GM23338 (cell line): Measurements from ENCODE around the gene UPK1A. TPM values are rescaled to one million over a fixed set of nuclear protein-coding genes. Genes with fewer than 3 reads are reported as not detected.

Source experiments
- ATAC-seq: fragments of 200-7000 bp; cut with Tn5 transposase; 3 replicates; pipeline ENCODE4 v1.9.1; 2020
- DNase-seq: peaks from one replicate; pipeline ENCODE4 v3.0.0-alpha.2; 2015; ENCODE audit warnings: low spot score
- H2AFZ ChIP-seq: fragments of 200-600 bp; sonication (generic); 2 replicates; pipeline ENCODE4 v1.8.0; 2016; ENCODE audit warnings: antibody characterized with exemption, mild to moderate bottlenecking, moderate library complexity
- H3F3A ChIP-seq: fragments of 200-600 bp; sonication (generic); replicated peaks from 2 replicates; pipeline ENCODE4 v1.8.0; 2017; ENCODE audit warnings: antibody characterized with exemption, mixed run types, low read depth
- H3K27ac ChIP-seq: fragments of 200-600 bp; sonication (generic); 2 replicates; pipeline ENCODE4 v1.6.1; 2016; ENCODE audit warnings: low read depth
- H3K27me3 ChIP-seq: fragments of 200-600 bp; sonication (generic); 2 replicates; pipeline ENCODE4 v1.8.0; 2016; ENCODE audit warnings: mild to moderate bottlenecking, mixed run types, moderate library complexity; ENCODE audit not compliant: insufficient read depth
- H3K36me3 ChIP-seq: fragments of 200-600 bp; sonication (generic); 2 replicates; pipeline ENCODE4 v1.8.0; 2016; ENCODE audit warnings: mild to moderate bottlenecking; ENCODE audit not compliant: insufficient read depth
- H3K4me1 ChIP-seq: fragments of 200-600 bp; sonication (generic); 2 replicates; pipeline ENCODE4 v1.8.0; 2016; ENCODE audit warnings: mild to moderate bottlenecking, moderate library complexity; ENCODE audit not compliant: insufficient read depth
- H3K4me2 ChIP-seq: fragments of 200-600 bp; sonication (generic); 2 replicates; pipeline ENCODE4 v1.7.1; 2017; ENCODE audit warnings: mixed run types
- H3K4me3 ChIP-seq: fragments of 200-600 bp; sonication (generic); 2 replicates; pipeline ENCODE4 v1.6.1; 2016; ENCODE audit warnings: mixed run types
- H3K79me2 ChIP-seq: fragments of 200-600 bp; sonication (generic); replicated peaks from 2 replicates; pipeline ENCODE4 v1.8.0; 2017; ENCODE audit warnings: mild to moderate bottlenecking; ENCODE audit not compliant: insufficient read depth
- H3K9me2 ChIP-seq: fragments of 200-600 bp; sonication (generic); 2 replicates; pipeline ENCODE4 v1.8.0; 2017; ENCODE audit not compliant: insufficient read depth
- H4K20me1 ChIP-seq: fragments of 200-600 bp; sonication (generic); replicated peaks from 2 replicates; pipeline ENCODE4 v1.8.0; 2017; ENCODE audit warnings: mild to moderate bottlenecking; ENCODE audit not compliant: insufficient read depth
- H3K27ac Mint-ChIP-seq: 2 replicates; pipeline ENCODE4 v1.8.0; 2020; ENCODE audit warnings: inconsistent platforms, mild to moderate bottlenecking, moderate library complexity, mixed read lengths
- H3K27me3 Mint-ChIP-seq: 3 replicates; pipeline ENCODE4 v1.8.0; 2022; ENCODE audit warnings: low read depth, mild to moderate bottlenecking, moderate library complexity, mixed read lengths, inconsistent platforms; ENCODE audit not compliant: insufficient read depth, poor library complexity
- H3K36me3 Mint-ChIP-seq: 3 replicates; pipeline ENCODE4 v1.8.0; 2021; ENCODE audit warnings: low read depth, mild to moderate bottlenecking, inconsistent platforms, moderate library complexity, mixed read lengths
- H3K4me1 Mint-ChIP-seq: 3 replicates; pipeline ENCODE4 v1.8.0; 2020; ENCODE audit warnings: mild to moderate bottlenecking, inconsistent platforms, mixed read lengths
- H3K4me3 Mint-ChIP-seq: 3 replicates; pipeline ENCODE4 v1.8.0; 2021; ENCODE audit warnings: moderate library complexity, mild to moderate bottlenecking, inconsistent platforms, mixed read lengths
- H3K9me3 Mint-ChIP-seq: 3 replicates; pipeline ENCODE4 v1.8.0; 2020; ENCODE audit warnings: moderate library complexity, mild to moderate bottlenecking, inconsistent platforms, mixed read lengths
- CREB1 ChIP-seq: fragments of 250-450 bp; sonication (Bioruptor Pico); IDR thresholded peaks from 2 replicates; pipeline ENCODE4 v1.5.0; 2020; ENCODE audit warnings: low read depth, mild to moderate bottlenecking, moderate library complexity
- JUNB ChIP-seq: IDR thresholded peaks from one replicate; pipeline ENCODE4 v1.6.1; 2016; ENCODE audit warnings: antibody characterized with exemption; ENCODE audit not compliant: unreplicated experiment
- NANOG ChIP-seq: IDR thresholded peaks from 2 replicates; pipeline ENCODE4 v1.6.1; 2016; ENCODE audit warnings: antibody characterized with exemption, borderline replicate concordance
- POLR2AphosphoS5 ChIP-seq: IDR thresholded peaks from 2 replicates; pipeline ENCODE4 v1.6.1; 2016; ENCODE audit warnings: antibody characterized with exemption, low read depth
- STAT1 ChIP-seq: IDR thresholded peaks from one replicate; pipeline ENCODE4 v1.6.1; 2016; ENCODE audit warnings: antibody characterized with exemption; ENCODE audit not compliant: unreplicated experiment
- ZNF114 ChIP-seq: fragments of 250-450 bp; sonication (Bioruptor Pico); IDR thresholded peaks from 2 replicates; pipeline ENCODE4 v1.5.0; 2020; ENCODE audit warnings: mild to moderate bottlenecking, moderate library complexity
- ZNF331 ChIP-seq: fragments of 250-450 bp; sonication (Bioruptor Pico); IDR thresholded peaks from 2 replicates; pipeline ENCODE4 v1.5.0; 2020; ENCODE audit warnings: low read depth, mild to moderate bottlenecking, moderate library complexity
- polyA plus RNA-seq: library from polyadenylated mRNA; unstranded; fragments of >200 nt; fragmentation: Nextera tagmentation; extraction: Ambion mirVana; gene quantifications from 2 replicates; pipeline ENCODE4 v1.2.1, GENCODE V29; 2016
- total RNA-seq: library from RNA; depleted of rRNA; stranded (reverse); fragments of >200 nt; shearing (Covaris generic); gene quantifications from 2 replicates; pipeline ENCODE4 v1.2.3, GENCODE V29; 2014
- TF ChIP-seq, protein P1 (sequence below), 2 experiments: fragments of 200-600 bp in 1 of 2; sonication (generic) in 1 of 2; conservative IDR thresholded peaks; 2 replicates each; pipeline versions ENCODE4 v1.5.1 to v1.6.1; 2016 to 2017; ENCODE audit warnings: antibody characterized with exemption in 2 of 2, low read depth in 2 of 2, mild to moderate bottlenecking in 2 of 2, moderate library complexity in 1 of 2
- TF ChIP-seq, protein P2 (sequence below): IDR thresholded peaks from one replicate; pipeline ENCODE4 v1.6.1; 2018; ENCODE audit warnings: antibody characterized with exemption; ENCODE audit not compliant: unreplicated experiment
- TF ChIP-seq, protein P3 (sequence below): IDR thresholded peaks from 2 replicates; pipeline ENCODE4 v1.6.1; 2016; ENCODE audit warnings: antibody characterized with exemption

UPK1A gene
- total and polyA plus RNA-seq, 2 experiments from 2014 or later: 0.42 to 1.5 TPM

DNA sequence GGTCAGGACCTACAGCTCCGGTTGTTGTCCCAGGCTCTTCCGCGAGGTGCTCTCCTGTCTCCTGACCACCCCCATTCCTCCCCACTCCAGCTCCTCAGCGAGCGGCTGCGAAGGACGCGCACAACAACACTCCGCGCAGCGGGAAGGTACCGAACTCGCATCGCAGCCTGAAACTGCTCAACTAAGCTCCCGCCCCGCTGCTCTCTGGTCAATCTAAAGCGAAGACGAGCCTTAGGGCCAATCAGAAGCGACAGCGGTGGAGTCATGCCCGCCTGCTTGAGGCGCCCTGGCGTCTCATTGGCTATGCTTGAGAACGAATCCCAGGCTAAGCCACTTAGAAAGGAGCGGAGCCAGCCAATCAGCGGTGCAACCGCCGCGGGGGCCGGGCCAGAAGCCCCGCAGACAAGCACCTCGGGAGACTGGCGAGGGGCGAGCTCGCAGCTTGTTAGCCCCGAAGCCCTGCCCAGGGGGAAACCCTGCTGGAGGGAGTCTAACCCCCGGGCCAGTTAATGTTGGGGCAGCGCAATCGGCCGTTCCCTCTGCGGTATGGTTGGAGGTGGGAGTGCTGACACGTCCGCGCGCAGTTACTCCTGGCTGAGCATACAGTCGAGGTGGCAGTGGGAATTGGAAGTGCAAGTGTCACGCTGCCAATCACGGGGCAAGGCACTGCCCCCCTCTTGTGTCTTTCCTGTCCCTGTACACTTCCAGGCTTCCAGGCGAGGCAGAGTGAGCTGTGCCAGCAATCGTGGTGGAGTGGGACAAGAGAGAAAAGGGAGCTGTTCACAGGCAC, 36.1 kb downstream of the UPK1A start:
- peaks cover 6% of the 10 kb centered on the region; the same call in 2 of the 3 replicates for H3K9me3 Mint-ChIP-seq
- Histone ChIP-seq H4K20me1 (no peaks in the 10 kb centered on the region), H3K4me3 (peak overlapping the region; percentile 75), H3K9me2 (no peaks in the 10 kb centered on the region), H3F3A (no peaks in the 10 kb centered on the region), H3K27ac (no peak overlapping the region), H3K36me3 (no peaks in the 10 kb centered on the region), H3K79me2 (no peaks in the 10 kb centered on the region), H2AFZ (peak overlapping the region; percentile 96), H3K4me2 (peak overlapping the region; percentile 83), H3K4me1 (peaks cover 8% of the 10 kb centered on the region; the same call in 1 of the 2 replicates), H3K27me3 (peaks cover 24% of the 10 kb centered on the region)
- H3K36me3 Mint-ChIP-seq: no peaks in the 10 kb centered on the region
- peaks cover 2% of the 10 kb centered on the region; the same call in 1 of the 3 replicates for H3K4me1 Mint-ChIP-seq
- DNase-seq: peak; percentile 100
- ATAC-seq: peak; percentile 94
- H3K4me3 Mint-ChIP-seq: peak overlapping the region; percentile 82
- peak overlapping the region; percentile 93 for H3K27ac Mint-ChIP-seq
- TF ChIP-seq POLR2AphosphoS5 (peak; percentile 75), CREB1 (peak; percentile 70)
- TF ChIP-seq, protein P1, sequence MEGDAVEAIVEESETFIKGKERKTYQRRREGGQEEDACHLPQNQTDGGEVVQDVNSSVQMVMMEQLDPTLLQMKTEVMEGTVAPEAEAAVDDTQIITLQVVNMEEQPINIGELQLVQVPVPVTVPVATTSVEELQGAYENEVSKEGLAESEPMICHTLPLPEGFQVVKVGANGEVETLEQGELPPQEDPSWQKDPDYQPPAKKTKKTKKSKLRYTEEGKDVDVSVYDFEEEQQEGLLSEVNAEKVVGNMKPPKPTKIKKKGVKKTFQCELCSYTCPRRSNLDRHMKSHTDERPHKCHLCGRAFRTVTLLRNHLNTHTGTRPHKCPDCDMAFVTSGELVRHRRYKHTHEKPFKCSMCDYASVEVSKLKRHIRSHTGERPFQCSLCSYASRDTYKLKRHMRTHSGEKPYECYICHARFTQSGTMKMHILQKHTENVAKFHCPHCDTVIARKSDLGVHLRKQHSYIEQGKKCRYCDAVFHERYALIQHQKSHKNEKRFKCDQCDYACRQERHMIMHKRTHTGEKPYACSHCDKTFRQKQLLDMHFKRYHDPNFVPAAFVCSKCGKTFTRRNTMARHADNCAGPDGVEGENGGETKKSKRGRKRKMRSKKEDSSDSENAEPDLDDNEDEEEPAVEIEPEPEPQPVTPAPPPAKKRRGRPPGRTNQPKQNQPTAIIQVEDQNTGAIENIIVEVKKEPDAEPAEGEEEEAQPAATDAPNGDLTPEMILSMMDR (conservative IDR thresholded peaks at IDR 0.05; ENCODE audit: low read depth in 2 of 2): no peak
- peaks cover 31% of the 10 kb centered on the region for H3K27me3 Mint-ChIP-seq

DNA sequence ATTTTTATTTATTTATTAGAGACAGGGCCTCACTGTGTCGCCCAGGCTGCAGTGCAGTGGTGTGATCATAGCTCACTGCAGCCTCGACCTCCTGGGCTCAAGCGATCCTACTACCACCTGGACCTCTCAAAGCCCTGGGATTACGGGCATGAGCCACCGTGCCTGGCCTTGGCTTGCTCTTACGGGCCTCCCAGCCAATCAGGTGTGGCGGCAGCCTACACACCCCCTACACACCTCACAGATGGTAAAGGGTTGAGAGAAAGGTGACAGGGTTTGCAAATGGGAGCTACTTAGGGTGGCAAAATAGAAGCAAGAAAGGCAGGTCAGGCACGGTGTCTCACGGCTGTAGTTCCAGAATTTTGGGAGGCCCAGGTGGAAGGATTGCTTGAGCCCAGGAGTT, 37.0 kb downstream of the UPK1A start:
- no peaks in the 10 kb centered on the region for H4K20me1 ChIP-seq
- Mint-ChIP-seq H3K4me1 (peaks cover 2% of the 10 kb centered on the region; the same call in 1 of the 3 replicates), H3K27ac (no peak overlapping the region), H3K9me3 (peaks cover 6% of the 10 kb centered on the region; the same call in 2 of the 3 replicates), H3K36me3 (no peaks in the 10 kb centered on the region), H3K27me3 (peaks cover 31% of the 10 kb centered on the region), H3K4me3 (no peak overlapping the region; the same call in 2 of the 3 replicates)
- peak overlapping the region; percentile 83 for H3K4me2 ChIP-seq
- peak; percentile 47 for ATAC-seq
- H3K27ac ChIP-seq: no peak overlapping the region
- no peaks in the 10 kb centered on the region for H3F3A ChIP-seq
- peak; percentile 65 for DNase-seq
- peaks cover 24% of the 10 kb centered on the region for H3K27me3 ChIP-seq
- no peak overlapping the region; the same call in 1 of the 2 replicates for H2AFZ ChIP-seq
- H3K36me3 ChIP-seq: no peaks in the 10 kb centered on the region
- H3K9me2 ChIP-seq: no peaks in the 10 kb centered on the region
- H3K79me2 ChIP-seq: no peaks in the 10 kb centered on the region
- H3K4me3 ChIP-seq: peak overlapping the region; percentile 75
- peaks cover 8% of the 10 kb centered on the region; the same call in 1 of the 2 replicates for H3K4me1 ChIP-seq
- TF ChIP-seq, protein P2, sequence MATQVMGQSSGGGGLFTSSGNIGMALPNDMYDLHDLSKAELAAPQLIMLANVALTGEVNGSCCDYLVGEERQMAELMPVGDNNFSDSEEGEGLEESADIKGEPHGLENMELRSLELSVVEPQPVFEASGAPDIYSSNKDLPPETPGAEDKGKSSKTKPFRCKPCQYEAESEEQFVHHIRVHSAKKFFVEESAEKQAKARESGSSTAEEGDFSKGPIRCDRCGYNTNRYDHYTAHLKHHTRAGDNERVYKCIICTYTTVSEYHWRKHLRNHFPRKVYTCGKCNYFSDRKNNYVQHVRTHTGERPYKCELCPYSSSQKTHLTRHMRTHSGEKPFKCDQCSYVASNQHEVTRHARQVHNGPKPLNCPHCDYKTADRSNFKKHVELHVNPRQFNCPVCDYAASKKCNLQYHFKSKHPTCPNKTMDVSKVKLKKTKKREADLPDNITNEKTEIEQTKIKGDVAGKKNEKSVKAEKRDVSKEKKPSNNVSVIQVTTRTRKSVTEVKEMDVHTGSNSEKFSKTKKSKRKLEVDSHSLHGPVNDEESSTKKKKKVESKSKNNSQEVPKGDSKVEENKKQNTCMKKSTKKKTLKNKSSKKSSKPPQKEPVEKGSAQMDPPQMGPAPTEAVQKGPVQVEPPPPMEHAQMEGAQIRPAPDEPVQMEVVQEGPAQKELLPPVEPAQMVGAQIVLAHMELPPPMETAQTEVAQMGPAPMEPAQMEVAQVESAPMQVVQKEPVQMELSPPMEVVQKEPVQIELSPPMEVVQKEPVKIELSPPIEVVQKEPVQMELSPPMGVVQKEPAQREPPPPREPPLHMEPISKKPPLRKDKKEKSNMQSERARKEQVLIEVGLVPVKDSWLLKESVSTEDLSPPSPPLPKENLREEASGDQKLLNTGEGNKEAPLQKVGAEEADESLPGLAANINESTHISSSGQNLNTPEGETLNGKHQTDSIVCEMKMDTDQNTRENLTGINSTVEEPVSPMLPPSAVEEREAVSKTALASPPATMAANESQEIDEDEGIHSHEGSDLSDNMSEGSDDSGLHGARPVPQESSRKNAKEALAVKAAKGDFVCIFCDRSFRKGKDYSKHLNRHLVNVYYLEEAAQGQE: no peak
- no peak for TF ChIP-seq JUNB
- TF ChIP-seq ZNF114 (CRISPR knock-in tag): no peak
- TF ChIP-seq POLR2AphosphoS5: no peak
- TF ChIP-seq STAT1: no peak
- no peak for TF ChIP-seq ZNF331
- TF ChIP-seq NANOG: no peak
- no peak for TF ChIP-seq CREB1
- TF ChIP-seq, protein P3, sequence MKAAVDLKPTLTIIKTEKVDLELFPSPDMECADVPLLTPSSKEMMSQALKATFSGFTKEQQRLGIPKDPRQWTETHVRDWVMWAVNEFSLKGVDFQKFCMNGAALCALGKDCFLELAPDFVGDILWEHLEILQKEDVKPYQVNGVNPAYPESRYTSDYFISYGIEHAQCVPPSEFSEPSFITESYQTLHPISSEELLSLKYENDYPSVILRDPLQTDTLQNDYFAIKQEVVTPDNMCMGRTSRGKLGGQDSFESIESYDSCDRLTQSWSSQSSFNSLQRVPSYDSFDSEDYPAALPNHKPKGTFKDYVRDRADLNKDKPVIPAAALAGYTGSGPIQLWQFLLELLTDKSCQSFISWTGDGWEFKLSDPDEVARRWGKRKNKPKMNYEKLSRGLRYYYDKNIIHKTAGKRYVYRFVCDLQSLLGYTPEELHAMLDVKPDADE: no peak
